Subcutaneous adipose tissue (tissue), 4 donors: ENCODE measurements around the gene DMKN. TPM values are rescaled to one million over a fixed set of nuclear protein-coding genes. Genes with fewer than 3 reads are reported as not detected.

Experiments
- total RNA-seq, 4 donors: library from RNA; depleted of rRNA; stranded (reverse); fragments of >200 nt; gene quantifications; one replicate each; pipeline ENCODE4 v1.1.0, GENCODE V29; 2016
- TF ChIP-seq, protein P1 (sequence below): fragments of 450-650 bp; IDR thresholded peaks from one replicate; pipeline ENCODE4 v1.5.1; 2016; ENCODE audit warnings: low read depth, mild to moderate bottlenecking, control low read depth, antibody characterized with exemption, moderate library complexity

Gene DMKN
- total RNA-seq, 4 donors from 2014 or later, result 0.94 to 7.3 (median 1.9) TPM

DNA sequence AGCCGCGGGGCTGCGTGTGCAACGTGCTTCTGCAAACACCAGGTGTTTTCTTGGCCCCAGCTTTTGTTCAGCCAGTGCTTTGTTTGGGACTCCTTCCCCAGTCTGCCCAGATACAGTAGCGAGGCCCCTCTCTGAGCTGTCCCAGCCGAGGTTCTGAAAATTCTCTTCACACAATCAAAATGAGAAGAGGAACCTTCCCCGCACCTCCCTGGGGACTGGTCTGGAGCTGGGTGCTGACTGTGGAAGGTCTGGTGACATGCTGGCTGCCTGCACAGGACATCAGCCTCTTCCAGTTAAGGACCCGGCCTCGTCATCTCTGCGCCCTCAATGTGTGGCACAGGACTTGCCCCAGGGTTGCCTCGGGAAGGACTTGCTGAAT lies 45.8 kb upstream of the DMKN start:
- TF ChIP-seq, protein P1, sequence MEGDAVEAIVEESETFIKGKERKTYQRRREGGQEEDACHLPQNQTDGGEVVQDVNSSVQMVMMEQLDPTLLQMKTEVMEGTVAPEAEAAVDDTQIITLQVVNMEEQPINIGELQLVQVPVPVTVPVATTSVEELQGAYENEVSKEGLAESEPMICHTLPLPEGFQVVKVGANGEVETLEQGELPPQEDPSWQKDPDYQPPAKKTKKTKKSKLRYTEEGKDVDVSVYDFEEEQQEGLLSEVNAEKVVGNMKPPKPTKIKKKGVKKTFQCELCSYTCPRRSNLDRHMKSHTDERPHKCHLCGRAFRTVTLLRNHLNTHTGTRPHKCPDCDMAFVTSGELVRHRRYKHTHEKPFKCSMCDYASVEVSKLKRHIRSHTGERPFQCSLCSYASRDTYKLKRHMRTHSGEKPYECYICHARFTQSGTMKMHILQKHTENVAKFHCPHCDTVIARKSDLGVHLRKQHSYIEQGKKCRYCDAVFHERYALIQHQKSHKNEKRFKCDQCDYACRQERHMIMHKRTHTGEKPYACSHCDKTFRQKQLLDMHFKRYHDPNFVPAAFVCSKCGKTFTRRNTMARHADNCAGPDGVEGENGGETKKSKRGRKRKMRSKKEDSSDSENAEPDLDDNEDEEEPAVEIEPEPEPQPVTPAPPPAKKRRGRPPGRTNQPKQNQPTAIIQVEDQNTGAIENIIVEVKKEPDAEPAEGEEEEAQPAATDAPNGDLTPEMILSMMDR, result no peak

- TF ChIP-seq, protein P1, result no peak
These were observed 45.2 kb upstream of the DMKN start for GRCh38 chr19:35558400-35559280.

GRCh38 chr19:35557539-35558399 lies 44.3 kb upstream of the DMKN start:
- TF ChIP-seq, protein P1, result no peak

DNA sequence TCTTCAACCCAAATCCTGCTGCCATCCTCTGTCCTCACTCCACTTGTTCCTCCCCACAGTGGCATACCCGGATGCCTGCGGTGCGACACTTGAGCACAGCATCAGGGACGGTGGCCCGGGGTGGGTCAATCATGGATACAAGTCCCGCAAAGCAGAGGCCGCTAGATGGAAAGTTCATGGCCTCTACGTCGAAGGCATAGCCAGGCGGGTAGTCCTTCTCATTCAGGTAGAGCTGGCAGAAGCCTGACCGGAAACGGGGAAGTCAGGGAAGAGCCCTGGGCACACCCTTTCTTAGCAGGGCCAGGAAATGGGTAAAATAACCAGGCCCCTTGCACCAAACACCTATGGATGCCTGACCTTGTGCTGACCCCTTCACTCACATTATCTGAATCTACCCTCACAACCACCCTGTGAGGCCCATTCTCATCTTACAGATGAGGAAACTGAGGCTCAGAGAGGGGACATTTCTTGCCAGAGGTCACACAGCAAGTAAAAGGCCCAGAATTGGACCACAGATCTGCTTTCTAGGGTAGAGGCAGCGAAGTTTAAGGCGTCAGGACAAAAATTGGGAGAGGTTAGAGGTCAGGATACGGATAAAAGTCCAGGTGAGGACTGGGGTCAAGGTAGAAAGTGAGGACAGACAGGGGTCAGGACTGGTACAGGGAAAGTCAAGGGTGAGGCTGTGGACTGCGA lies 43.5 kb upstream of the DMKN start:
- TF ChIP-seq, protein P1, result no peak

DNA sequence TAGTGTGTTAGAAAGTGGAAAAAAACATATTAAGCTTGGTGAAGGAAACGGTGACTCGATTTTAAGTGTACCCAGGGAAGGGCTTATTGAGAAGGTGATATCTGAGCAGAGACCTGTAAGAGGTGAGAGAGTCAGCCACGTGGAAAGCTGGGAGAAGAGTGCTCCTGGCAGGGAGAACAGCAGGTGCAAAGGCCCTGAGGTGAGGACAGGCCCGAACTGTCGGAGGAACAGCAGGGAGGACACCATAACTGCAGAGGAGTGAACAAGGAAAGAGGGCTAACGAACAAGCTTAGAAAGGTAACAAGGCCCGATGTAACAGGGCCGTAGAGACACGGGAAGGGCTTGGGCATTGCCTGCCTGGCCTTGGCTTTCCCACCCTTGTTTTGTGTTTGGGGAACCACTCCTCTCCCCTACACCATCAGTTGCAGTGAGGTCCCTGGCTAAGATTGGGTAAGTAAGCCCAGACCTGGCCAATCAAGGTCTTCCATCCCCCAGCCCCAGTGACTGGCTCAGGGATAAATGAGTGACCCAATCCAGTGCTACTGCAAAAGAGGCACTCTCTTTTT lies 42.7 kb upstream of the DMKN start:
- TF ChIP-seq, protein P1, result no peak

DNA sequence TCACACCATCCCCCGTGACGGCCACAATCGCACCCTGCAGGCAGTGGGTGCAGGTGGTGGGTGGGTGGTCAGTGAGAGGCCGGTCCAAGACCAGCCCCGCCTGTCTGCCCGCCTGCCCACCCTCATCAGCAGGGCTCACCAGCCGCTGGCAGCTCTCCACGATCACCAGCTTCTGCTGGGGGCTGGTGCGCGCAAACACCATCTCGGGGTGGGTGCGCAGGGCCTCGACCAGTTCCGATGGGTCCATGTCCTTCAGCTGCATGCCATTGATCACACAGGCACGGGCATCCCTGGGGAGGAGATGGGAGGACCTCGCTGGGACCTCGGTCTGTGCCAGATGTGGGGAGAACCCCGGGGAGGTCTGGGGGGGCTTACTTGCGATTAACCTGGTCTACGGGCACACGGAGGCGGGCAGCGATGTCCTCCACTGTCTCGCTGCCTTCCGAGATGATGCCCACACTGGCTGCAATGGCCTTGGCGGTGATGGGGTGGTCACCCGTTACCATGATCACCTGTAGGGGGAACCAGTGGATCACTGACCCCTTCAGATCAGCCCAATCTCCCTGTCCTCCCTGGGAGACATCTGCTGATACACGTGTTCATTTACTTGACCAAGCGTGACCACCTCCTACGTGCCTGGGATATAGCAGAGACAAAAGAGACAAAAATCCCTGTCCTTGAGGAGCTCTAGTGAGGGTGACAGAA lies 42.0 kb upstream of the DMKN start:
- TF ChIP-seq, protein P1, result no peak
